Activated T-cell treated with anti-CD3 and anti-CD28 coated beads, Interleukin-2, amount 50 U/mL, for 48 hours (primary cell): Measurements from ENCODE around the gene OSM.
"Not testable (repeated sequence)": the region's sequence is repeated elsewhere in the genome, so short reads cannot be mapped to it uniquely, and the experiment has no call there.

ENCODE experiments used
- DNase-seq, 2 experiments: peaks; one replicate each; pipeline ENCODE4 v3.0.0-alpha.2; 2020

OSM gene

GRCh38 chr22:30241576-30242371 is 24.9 kb downstream of the OSM start:
- DNase-seq: no peak

- DNase-seq: no peak
Observed at GRCh38 chr22:30240541-30241417, 25.9 kb downstream of the OSM start.

- DNase-seq: no peak
Observed at GRCh38 chr22:30239488-30240405, 26.9 kb downstream of the OSM start.

GRCh38 chr22:30238661-30239487 is 27.8 kb downstream of the OSM start:
- DNase-seq: no peak

- DNase-seq: no peak
Observed at GRCh38 chr22:30238136-30238535, 28.5 kb downstream of the OSM start.

GRCh38 chr22:30236875-30237274 is 29.8 kb downstream of the OSM start:
- no peak for DNase-seq

- no peak for DNase-seq
Observed at GRCh38 chr22:30235687-30236170, 30.9 kb downstream of the OSM start.

GRCh38 chr22:30234786-30235470 is 31.7 kb downstream of the OSM start:
- no peak for DNase-seq

GRCh38 chr22:30234325-30234724 is 32.3 kb downstream of the OSM start:
- not testable (repeated sequence) for DNase-seq

GRCh38 chr22:30233582-30233981 is 33.1 kb downstream of the OSM start:
- DNase-seq: no peak

- DNase-seq: no peak
Observed at GRCh38 chr22:30232716-30233218, 33.9 kb downstream of the OSM start.

GRCh38 chr22:30230787-30231461 is 35.7 kb downstream of the OSM start:
- no peak for DNase-seq

GRCh38 chr22:30230330-30230729 is 36.3 kb downstream of the OSM start:
- no peak for DNase-seq

GRCh38 chr22:30228509-30229359 is 37.9 kb downstream of the OSM start:
- DNase-seq: no peak

GRCh38 chr22:30227438-30228228 is 39.0 kb downstream of the OSM start:
- no peak for DNase-seq

GRCh38 chr22:30226192-30226832 is 40.3 kb downstream of the OSM start:
- no peak for DNase-seq

GRCh38 chr22:30225220-30225927 is 41.3 kb downstream of the OSM start:
- DNase-seq: no peak
